ENCODE results near the gene TOX3.

TOX3 gene

GRCh38 chr16:52446080-52446479, 100.9 kb downstream of the TOX3 start:
- TF ChIP-seq SNAI2 (CRISPR knock-in tag; IDR thresholded peaks at IDR 0.05) (no peak), ZNF565 (CRISPR knock-in tag; conservative IDR thresholded peaks at IDR 0.05; ENCODE audit: low read depth) (no peak), ISL1 (CRISPR knock-in tag; IDR thresholded peaks at IDR 0.05) (no peak), CSDC2 (CRISPR knock-in tag; IDR thresholded peaks at IDR 0.05) (no peak), PPARA (CRISPR knock-in tag; IDR thresholded peaks at IDR 0.05; ENCODE audit: borderline replicate concordance) (no peak), BACH2 (CRISPR knock-in tag; IDR thresholded peaks at IDR 0.05; ENCODE audit: borderline replicate concordance) (no peak), PATZ1 (CRISPR knock-in tag; IDR thresholded peaks at IDR 0.05; ENCODE audit: borderline replicate concordance) (no peak), GLIS3 (CRISPR knock-in tag; IDR thresholded peaks at IDR 0.05) (no peak), ZC3H10 (CRISPR knock-in tag; IDR thresholded peaks at IDR 0.05) (no peak), TCF4 (CRISPR knock-in tag; IDR thresholded peaks at IDR 0.05; ENCODE audit: borderline replicate concordance) (no peak), ZNF70 (CRISPR knock-in tag; IDR thresholded peaks at IDR 0.05) (no peak), ZNF8 (CRISPR knock-in tag; IDR thresholded peaks at IDR 0.05) (no peak), OSR1 (CRISPR knock-in tag; IDR thresholded peaks at IDR 0.05) (no peak), TOX (CRISPR knock-in tag; IDR thresholded peaks at IDR 0.05; ENCODE audit: borderline replicate concordance) (no peak), ARNTL (CRISPR knock-in tag; IDR thresholded peaks at IDR 0.05; ENCODE audit: borderline replicate concordance, low read depth) (no peak), RARB (CRISPR knock-in tag; IDR thresholded peaks at IDR 0.05) (no peak), ZFP3 (CRISPR knock-in tag; IDR thresholded peaks at IDR 0.05) (no peak), ZFP30 (CRISPR knock-in tag; IDR thresholded peaks at IDR 0.05) (no peak)
- TF ChIP-seq, protein P1, sequence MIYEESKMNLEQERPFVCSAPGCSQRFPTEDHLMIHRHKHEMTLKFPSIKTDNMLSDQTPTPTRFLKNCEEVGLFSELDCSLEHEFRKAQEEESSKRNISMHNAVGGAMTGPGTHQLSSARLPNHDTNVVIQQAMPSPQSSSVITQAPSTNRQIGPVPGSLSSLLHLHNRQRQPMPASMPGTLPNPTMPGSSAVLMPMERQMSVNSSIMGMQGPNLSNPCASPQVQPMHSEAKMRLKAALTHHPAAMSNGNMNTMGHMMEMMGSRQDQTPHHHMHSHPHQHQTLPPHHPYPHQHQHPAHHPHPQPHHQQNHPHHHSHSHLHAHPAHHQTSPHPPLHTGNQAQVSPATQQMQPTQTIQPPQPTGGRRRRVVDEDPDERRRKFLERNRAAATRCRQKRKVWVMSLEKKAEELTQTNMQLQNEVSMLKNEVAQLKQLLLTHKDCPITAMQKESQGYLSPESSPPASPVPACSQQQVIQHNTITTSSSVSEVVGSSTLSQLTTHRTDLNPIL (CRISPR knock-in tag; IDR thresholded peaks at IDR 0.05; ENCODE audit: low read depth), result no peak
- TF ChIP-seq, protein P2, sequence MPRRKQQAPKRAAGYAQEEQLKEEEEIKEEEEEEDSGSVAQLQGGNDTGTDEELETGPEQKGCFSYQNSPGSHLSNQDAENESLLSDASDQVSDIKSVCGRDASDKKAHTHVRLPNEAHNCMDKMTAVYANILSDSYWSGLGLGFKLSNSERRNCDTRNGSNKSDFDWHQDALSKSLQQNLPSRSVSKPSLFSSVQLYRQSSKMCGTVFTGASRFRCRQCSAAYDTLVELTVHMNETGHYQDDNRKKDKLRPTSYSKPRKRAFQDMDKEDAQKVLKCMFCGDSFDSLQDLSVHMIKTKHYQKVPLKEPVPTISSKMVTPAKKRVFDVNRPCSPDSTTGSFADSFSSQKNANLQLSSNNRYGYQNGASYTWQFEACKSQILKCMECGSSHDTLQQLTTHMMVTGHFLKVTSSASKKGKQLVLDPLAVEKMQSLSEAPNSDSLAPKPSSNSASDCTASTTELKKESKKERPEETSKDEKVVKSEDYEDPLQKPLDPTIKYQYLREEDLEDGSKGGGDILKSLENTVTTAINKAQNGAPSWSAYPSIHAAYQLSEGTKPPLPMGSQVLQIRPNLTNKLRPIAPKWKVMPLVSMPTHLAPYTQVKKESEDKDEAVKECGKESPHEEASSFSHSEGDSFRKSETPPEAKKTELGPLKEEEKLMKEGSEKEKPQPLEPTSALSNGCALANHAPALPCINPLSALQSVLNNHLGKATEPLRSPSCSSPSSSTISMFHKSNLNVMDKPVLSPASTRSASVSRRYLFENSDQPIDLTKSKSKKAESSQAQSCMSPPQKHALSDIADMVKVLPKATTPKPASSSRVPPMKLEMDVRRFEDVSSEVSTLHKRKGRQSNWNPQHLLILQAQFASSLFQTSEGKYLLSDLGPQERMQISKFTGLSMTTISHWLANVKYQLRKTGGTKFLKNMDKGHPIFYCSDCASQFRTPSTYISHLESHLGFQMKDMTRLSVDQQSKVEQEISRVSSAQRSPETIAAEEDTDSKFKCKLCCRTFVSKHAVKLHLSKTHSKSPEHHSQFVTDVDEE (CRISPR knock-in tag; IDR thresholded peaks at IDR 0.05), result no peak
- no peak for ATAC-seq

DNA sequence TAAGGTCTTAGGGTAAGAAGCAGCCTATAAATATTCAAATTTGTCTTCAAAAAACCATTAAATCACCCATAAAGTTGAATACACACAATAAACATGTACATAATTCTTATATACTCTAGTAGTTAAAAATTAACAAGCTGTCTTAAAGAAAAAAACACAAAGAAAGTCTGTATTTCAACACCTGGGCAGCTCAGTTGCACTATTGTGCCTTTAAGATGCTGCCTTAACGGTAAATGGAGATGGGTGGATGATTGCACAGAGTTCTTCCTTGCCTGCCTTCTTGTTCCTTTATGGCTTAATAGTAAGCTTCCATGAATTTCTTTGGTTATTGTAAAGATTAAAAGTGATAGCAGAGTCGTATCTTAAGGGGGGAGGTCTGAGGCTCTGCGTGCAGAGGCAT, 105.1 kb downstream of the TOX3 start:
- ATAC-seq, result no peak
- no peak for TF ChIP-seq ZFP30 (CRISPR knock-in tag; IDR thresholded peaks at IDR 0.05)
- no peak for TF ChIP-seq PPARA (CRISPR knock-in tag; IDR thresholded peaks at IDR 0.05; ENCODE audit: borderline replicate concordance)
- TF ChIP-seq PATZ1 (CRISPR knock-in tag; IDR thresholded peaks at IDR 0.05; ENCODE audit: borderline replicate concordance), result no peak
- no peak for TF ChIP-seq RARB (CRISPR knock-in tag; IDR thresholded peaks at IDR 0.05)
- TF ChIP-seq TCF4 (CRISPR knock-in tag; IDR thresholded peaks at IDR 0.05; ENCODE audit: borderline replicate concordance), result no peak
- TF ChIP-seq GLIS3 (CRISPR knock-in tag; IDR thresholded peaks at IDR 0.05), result no peak
- no peak for TF ChIP-seq ARNTL (CRISPR knock-in tag; IDR thresholded peaks at IDR 0.05; ENCODE audit: borderline replicate concordance, low read depth)
- no peak for TF ChIP-seq ZFP3 (CRISPR knock-in tag; IDR thresholded peaks at IDR 0.05)
- TF ChIP-seq, protein P3, sequence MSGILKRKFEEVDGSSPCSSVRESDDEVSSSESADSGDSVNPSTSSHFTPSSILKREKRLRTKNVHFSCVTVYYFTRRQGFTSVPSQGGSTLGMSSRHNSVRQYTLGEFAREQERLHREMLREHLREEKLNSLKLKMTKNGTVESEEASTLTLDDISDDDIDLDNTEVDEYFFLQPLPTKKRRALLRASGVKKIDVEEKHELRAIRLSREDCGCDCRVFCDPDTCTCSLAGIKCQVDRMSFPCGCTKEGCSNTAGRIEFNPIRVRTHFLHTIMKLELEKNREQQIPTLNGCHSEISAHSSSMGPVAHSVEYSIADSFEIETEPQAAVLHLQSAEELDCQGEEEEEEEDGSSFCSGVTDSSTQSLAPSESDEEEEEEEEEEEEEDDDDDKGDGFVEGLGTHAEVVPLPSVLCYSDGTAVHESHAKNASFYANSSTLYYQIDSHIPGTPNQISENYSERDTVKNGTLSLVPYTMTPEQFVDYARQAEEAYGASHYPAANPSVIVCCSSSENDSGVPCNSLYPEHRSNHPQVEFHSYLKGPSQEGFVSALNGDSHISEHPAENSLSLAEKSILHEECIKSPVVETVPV (CRISPR knock-in tag; IDR thresholded peaks at IDR 0.05), result no peak
- TF ChIP-seq CSDC2 (CRISPR knock-in tag; IDR thresholded peaks at IDR 0.05), result no peak
- no peak for TF ChIP-seq ESRRG (CRISPR knock-in tag; IDR thresholded peaks at IDR 0.05)
- no peak for TF ChIP-seq ZNF565 (CRISPR knock-in tag; conservative IDR thresholded peaks at IDR 0.05; ENCODE audit: low read depth)
- TF ChIP-seq, protein P1 (CRISPR knock-in tag; IDR thresholded peaks at IDR 0.05; ENCODE audit: low read depth), result no peak
- no peak for TF ChIP-seq BACH2 (CRISPR knock-in tag; IDR thresholded peaks at IDR 0.05; ENCODE audit: borderline replicate concordance)
- no peak for TF ChIP-seq TOX (CRISPR knock-in tag; IDR thresholded peaks at IDR 0.05; ENCODE audit: borderline replicate concordance)
- TF ChIP-seq ISL1 (CRISPR knock-in tag; IDR thresholded peaks at IDR 0.05), result no peak
- no peak for TF ChIP-seq ZC3H10 (CRISPR knock-in tag; IDR thresholded peaks at IDR 0.05)
- TF ChIP-seq ZNF70 (CRISPR knock-in tag; IDR thresholded peaks at IDR 0.05), result no peak
- no peak for TF ChIP-seq SNAI2 (CRISPR knock-in tag; IDR thresholded peaks at IDR 0.05)
